OCI-LY7 (cell line): ENCODE data around the gene ATP6V0A4. TPM values are rescaled to one million over a fixed set of nuclear protein-coding genes. Genes with fewer than 3 reads are reported as not detected.

Experiments
- BruUV-seq: library from RNA; stranded (reverse); fragments of 400-500 nt; replicated peaks from 2 replicates; lab custom pipeline; 2021; lab: Mats Ljungman, UMichigan
- CTCF ChIA-PET: fragments of 300-600 bp; sonication (Branson Sonifier 250); formaldehyde crosslinking; loops from one replicate; lab custom pipeline; 2022; ENCODE audit warnings: antibody characterized with exemption; ENCODE audit not compliant: unreplicated experiment; lab: Charles Lee
- POLR2A ChIA-PET: fragments of 300-600 bp; sonication (Branson Sonifier 250); formaldehyde crosslinking; loops from one replicate; lab custom pipeline; 2022; ENCODE audit warnings: antibody characterized with exemption; lab: Charles Lee
- DNase-seq: peaks from one replicate; pipeline ENCODE4 v3.0.0-alpha.2; 2015; ENCODE audit warnings: low spot score
- H2AFZ ChIP-seq: fragments of 200-600 bp; sonication (generic), shearing (Covaris generic); 2 replicates; pipeline ENCODE4 v1.6.1; 2014; ENCODE audit warnings: mild to moderate bottlenecking, antibody characterized with exemption, low read length, moderate library complexity
- H3K27ac ChIP-seq: fragments of 200-600 bp; sonication (generic); 2 replicates; pipeline ENCODE4 v1.5.1; 2014; ENCODE audit warnings: mixed run types, low read depth, mild to moderate bottlenecking, moderate library complexity, low read length, inconsistent platforms; ENCODE audit not compliant: poor library complexity, severe bottlenecking
- H3K36me3 ChIP-seq: fragments of 200-600 bp; sonication (generic); 2 replicates; pipeline ENCODE4 v1.6.1; 2014; ENCODE audit warnings: mild to moderate bottlenecking, antibody characterized with exemption, low read length, moderate library complexity, mixed read lengths; ENCODE audit not compliant: insufficient read depth
- H3K4me1 ChIP-seq: fragments of 200-600 bp; sonication (generic); 2 replicates; pipeline ENCODE4 v1.5.1; 2014; ENCODE audit warnings: mild to moderate bottlenecking, low read length; ENCODE audit not compliant: insufficient read depth, poor library complexity, severe bottlenecking
- H3K4me2 ChIP-seq: fragments of 200-600 bp; sonication (generic); 2 replicates; pipeline ENCODE4 v1.6.1; 2014; ENCODE audit warnings: mild to moderate bottlenecking, low read length
- H3K4me3 ChIP-seq: fragments of 200-600 bp; sonication (generic); 2 replicates; pipeline ENCODE4 v1.5.1; 2014; ENCODE audit warnings: mild to moderate bottlenecking, low read depth, low read length; ENCODE audit not compliant: poor library complexity, severe bottlenecking
- H3K79me2 ChIP-seq: fragments of 200-600 bp; sonication (generic); 2 replicates; pipeline ENCODE4 v1.6.1; 2016; ENCODE audit warnings: low read depth, mild to moderate bottlenecking, low read length, moderate library complexity, mixed read lengths; ENCODE audit not compliant: insufficient read depth
- H3K9me2 ChIP-seq: fragments of 200-600 bp; sonication (generic); 2 replicates; pipeline ENCODE4 v1.6.1; 2016; ENCODE audit warnings: mild to moderate bottlenecking, low read length, mixed read lengths; ENCODE audit not compliant: insufficient read depth
- H3K9me3 ChIP-seq: fragments of 200-600 bp; sonication (generic); 2 replicates; pipeline ENCODE4 v1.6.1; 2014; ENCODE audit warnings: mild to moderate bottlenecking, mixed run types, low read length, mixed read lengths
- H4K20me1 ChIP-seq: fragments of 200-600 bp; sonication (generic); 2 replicates; pipeline ENCODE4 v1.6.1; 2014; ENCODE audit warnings: mild to moderate bottlenecking, antibody characterized with exemption, low read length, moderate library complexity, mixed read lengths; ENCODE audit not compliant: insufficient read depth
- CTCF ChIP-seq: fragments of 200-600 bp; sonication (generic); conservative IDR thresholded peaks from 2 replicates; pipeline ENCODE4 v1.5.1; 2014; ENCODE audit warnings: mild to moderate bottlenecking, antibody characterized with exemption, low read length, moderate library complexity, mixed read lengths
- EZH2phosphoT487 ChIP-seq: fragments of 200-600 bp; sonication (generic); IDR thresholded peaks from 2 replicates; pipeline ENCODE4 v1.6.1; 2018; ENCODE audit warnings: low read depth, borderline replicate concordance, mild to moderate bottlenecking, mixed run types, antibody characterized with exemption, low read length, moderate library complexity, mixed read lengths
- intact Hi-C: fragments of 100-400 bp; cut with micrococcal nuclease; formaldehyde crosslinking; loops from one replicate; pipeline ENCODE4 v1.10.0; 2022; ENCODE audit not compliant: unreplicated experiment
- total RNA-seq, 2 experiments: library from RNA; depleted of rRNA in 1 of 2; stranded (reverse); fragments of >200 nt in 1 of 2; shearing (Covaris generic) in 1 of 2; gene quantifications; 2 replicates each; pipeline ENCODE4 v1.2.3, GENCODE V29; 2014 to 2022

ATP6V0A4 gene
- total RNA-seq, 2 experiments from 2014 or later, result not detected

- Histone ChIP-seq H3K4me2 (no peak overlapping the region), H3K4me1 (no peaks in the 10 kb centered on the region), H3K36me3 (no peaks in the 10 kb centered on the region), H3K9me2 (no peaks in the 10 kb centered on the region), H3K4me3 (no peak overlapping the region), H3K79me2 (no peaks in the 10 kb centered on the region), H3K9me3 (no peaks in the 10 kb centered on the region), H2AFZ (no peak overlapping the region), H3K27ac (no peak overlapping the region), H4K20me1 (no peaks in the 10 kb centered on the region)
- no TSS peak for BruUV-seq
- no peak for DNase-seq
- TF ChIP-seq CTCF (no peak), EZH2phosphoT487 (no peak)
- CTCF ChIA-PET, result no interaction called here
- intact Hi-C loops, result no loop called here
- POLR2A ChIA-PET, result no interaction called here
Measured at GRCh38 chr7:138720286-138720685, 77.7 kb downstream of the ATP6V0A4 start.

- Histone ChIP-seq H3K79me2 (no peaks in the 10 kb centered on the region), H3K4me1 (no peaks in the 10 kb centered on the region), H3K4me3 (no peak overlapping the region), H4K20me1 (no peaks in the 10 kb centered on the region), H3K36me3 (no peaks in the 10 kb centered on the region), H3K4me2 (no peak overlapping the region), H2AFZ (no peak overlapping the region), H3K27ac (no peak overlapping the region), H3K9me3 (no peaks in the 10 kb centered on the region), H3K9me2 (no peaks in the 10 kb centered on the region)
- ChIA-PET CTCF (no interaction called here), POLR2A (no interaction called here)
- intact Hi-C loops, result no loop called here
- TF ChIP-seq CTCF (no peak), EZH2phosphoT487 (no peak)
- BruUV-seq, result no TSS peak
- no peak for DNase-seq
Measured at GRCh38 chr7:138716889-138717288, 81.1 kb downstream of the ATP6V0A4 start.

- Histone ChIP-seq H3K9me3 (no peaks in the 10 kb centered on the region), H3K4me2 (no peak overlapping the region), H3K27ac (no peak overlapping the region), H3K79me2 (no peaks in the 10 kb centered on the region), H3K36me3 (no peaks in the 10 kb centered on the region), H3K4me3 (no peak overlapping the region), H3K9me2 (no peaks in the 10 kb centered on the region), H2AFZ (no peak overlapping the region), H3K4me1 (no peaks in the 10 kb centered on the region), H4K20me1 (no peaks in the 10 kb centered on the region)
- no peak for TF ChIP-seq CTCF
- no peak for TF ChIP-seq EZH2phosphoT487
- BruUV-seq, result no TSS peak
- ChIA-PET POLR2A (interaction anchor here (0.5 to 0.8 kb wide), 3 partner anchors 124 to 1147 kb away, joined by 3 read pairs; no protein-coding TSS in a partner anchor), CTCF (no interaction called here)
- DNase-seq, result no peak
- intact Hi-C loops, result no loop called here
Measured at GRCh38 chr7:138713191-138713590, 84.8 kb downstream of the ATP6V0A4 start.
